Uterus (tissue), 2 donors: ENCODE measurements around the gene SAPCD1.

Source experiments
- POLR2A ChIP-seq, 2 donors: fragments of 450-650 bp; IDR thresholded peaks; one replicate each; pipeline ENCODE4 v1.6.1; 2016; ENCODE audit warnings: antibody characterized with exemption in 2 of 2, mild to moderate bottlenecking in 1 of 2, moderate library complexity in 1 of 2
- TF ChIP-seq, protein P1 (sequence below), 4 experiments: fragments of 200-600 bp in 2 of 4; fragments of 450-650 bp in 2 of 4; sonication (generic) in 2 of 4; IDR thresholded peaks; one replicate each; pipeline ENCODE4 v1.5.1; 2016 to 2019; ENCODE audit warnings: antibody characterized with exemption in 4 of 4, mild to moderate bottlenecking in 2 of 4, moderate library complexity in 1 of 4

DNA sequence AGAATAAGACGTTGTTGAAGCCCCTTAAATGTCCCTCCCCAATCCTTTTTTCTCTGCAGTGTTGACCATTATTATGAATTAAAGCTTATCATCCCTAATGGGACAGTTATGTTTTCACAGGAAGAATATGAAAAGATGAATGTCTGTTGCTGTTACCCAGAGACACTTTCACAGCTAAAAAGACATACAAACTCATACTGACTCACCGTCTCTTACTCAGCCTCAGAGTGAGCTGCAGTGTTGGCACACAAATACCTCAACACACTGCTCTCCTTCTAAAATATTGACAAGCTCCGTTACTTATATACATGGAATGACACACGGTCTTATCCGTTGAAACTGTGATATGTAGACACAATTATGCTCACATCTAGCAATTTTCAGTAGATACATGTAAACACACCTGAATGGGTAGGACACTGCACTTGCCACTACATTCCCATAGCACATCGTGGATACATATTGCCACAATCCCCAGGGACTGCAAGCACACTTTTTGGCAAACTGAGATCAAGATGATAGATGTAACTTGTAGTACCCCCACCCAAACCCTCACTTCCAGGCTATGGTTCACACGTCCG lies 9.6 kb upstream of the SAPCD1 start:
- no peak for TF ChIP-seq POLR2A (IDR thresholded peaks at IDR 0.05)
- TF ChIP-seq, protein P1, sequence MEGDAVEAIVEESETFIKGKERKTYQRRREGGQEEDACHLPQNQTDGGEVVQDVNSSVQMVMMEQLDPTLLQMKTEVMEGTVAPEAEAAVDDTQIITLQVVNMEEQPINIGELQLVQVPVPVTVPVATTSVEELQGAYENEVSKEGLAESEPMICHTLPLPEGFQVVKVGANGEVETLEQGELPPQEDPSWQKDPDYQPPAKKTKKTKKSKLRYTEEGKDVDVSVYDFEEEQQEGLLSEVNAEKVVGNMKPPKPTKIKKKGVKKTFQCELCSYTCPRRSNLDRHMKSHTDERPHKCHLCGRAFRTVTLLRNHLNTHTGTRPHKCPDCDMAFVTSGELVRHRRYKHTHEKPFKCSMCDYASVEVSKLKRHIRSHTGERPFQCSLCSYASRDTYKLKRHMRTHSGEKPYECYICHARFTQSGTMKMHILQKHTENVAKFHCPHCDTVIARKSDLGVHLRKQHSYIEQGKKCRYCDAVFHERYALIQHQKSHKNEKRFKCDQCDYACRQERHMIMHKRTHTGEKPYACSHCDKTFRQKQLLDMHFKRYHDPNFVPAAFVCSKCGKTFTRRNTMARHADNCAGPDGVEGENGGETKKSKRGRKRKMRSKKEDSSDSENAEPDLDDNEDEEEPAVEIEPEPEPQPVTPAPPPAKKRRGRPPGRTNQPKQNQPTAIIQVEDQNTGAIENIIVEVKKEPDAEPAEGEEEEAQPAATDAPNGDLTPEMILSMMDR (IDR thresholded peaks at IDR 0.05) = no peak
